ENCODE results near the gene HNRNPUL1. TPM values are rescaled to one million over a fixed set of nuclear protein-coding genes. Genes with fewer than 3 reads are reported as not detected.
A peak's percentile ranks its signal among the peaks of the same experiment; 100 is the strongest.

HNRNPUL1 gene
- total and polyA plus RNA-seq, 2 of the 8 experiments (the other 6 are each of a cell fraction or from before 2014, with no cell fraction given), result 99.5 to 264 TPM

DNA sequence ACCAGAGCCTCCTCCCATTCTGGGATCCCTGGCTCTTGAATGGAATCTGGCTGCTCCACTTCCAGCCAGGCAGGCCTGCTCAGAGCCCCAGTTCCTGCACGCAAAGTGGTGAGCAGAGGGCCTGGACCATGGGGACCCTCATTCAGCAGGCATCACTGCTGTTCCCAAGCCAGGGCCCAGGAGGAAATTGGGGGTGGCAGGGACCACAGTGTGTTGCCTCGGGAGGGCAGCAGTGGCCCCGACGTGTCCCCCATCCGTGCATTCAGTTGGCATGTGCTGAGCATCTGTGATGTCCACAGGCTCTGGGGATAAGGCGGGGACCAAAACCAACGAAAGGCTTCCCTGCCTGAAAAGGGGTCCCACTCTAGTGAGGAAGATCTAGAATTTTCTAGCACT, 57.0 kb downstream of the HNRNPUL1 start:
- no peak overlapping the region for H3K23ac ChIP-seq (ENCODE audit: insufficient read length)
- POLR2A ChIA-PET (ENCODE audit: partially characterized antibody), result interaction anchor here (0.8 to 12.6 kb wide), 4 partner anchors 13 to 57 kb away, joined by 4 to 137 read pairs (median 6); partner anchors contain the start of genes CCDC97 and HNRNPUL1
- 80% methylated on average over 7 of the region's 7 CpGs; no CpG with 5 or more reads in 1 of the 2 experiments for WGBS, 2 experiments (ENCODE audit: extremely low coverage in 1 of 2, insufficient coverage in 1 of 2, insufficient read length in 1 of 2, insufficient replicate concordance in 2 of 2, low coverage in 1 of 2, low lambda C conversion rate in 2 of 2, missing lambda C conversion rate in 1 of 2)
- H2BK15ac ChIP-seq (ENCODE audit: low read length), result no peak overlapping the region
- H3K4me3 ChIP-seq (ENCODE audit: extremely low read depth in 1 of 4, insufficient read depth in 2 of 4, low read depth in 3 of 4, low read length in 4 of 4), result no peak overlapping the region
- H3K18ac ChIP-seq (ENCODE audit: extremely low read depth, low read length), result no peak overlapping the region
- no peak overlapping the region for H3K56ac ChIP-seq (replicated peaks; ENCODE audit: insufficient read length, low read depth, low read length)
- H3K79me1 ChIP-seq (ENCODE audit: low read depth, low read length), result no peaks in the 10 kb centered on the region; the same call in 1 of the 2 replicates
- no peak overlapping the region for H3K9ac ChIP-seq (replicated peaks in 1 of 4; ENCODE audit: extremely low read depth in 1 of 4, low read depth in 3 of 4, low read length in 3 of 4)
- no peak overlapping the region for H2AFZ ChIP-seq (ENCODE audit: low read length)
- H4K20me1 ChIP-seq (replicated peaks in 1 of 2; ENCODE audit: control insufficient read depth in 1 of 2, insufficient read depth in 2 of 2, low read length in 2 of 2), result peaks cover 3 to 19% of the 10 kb centered on the region in 2 experiments
- 0 out of 2 replicates have a peak overlapping the region, but pooled peaks have one; percentile 9 for H2BK12ac ChIP-seq (ENCODE audit: low read depth, low read length)
- H3K23me2 ChIP-seq (ENCODE audit: low read depth, low read length), result peaks cover 13% of the 10 kb centered on the region
- H3K4me2 ChIP-seq (ENCODE audit: insufficient read depth in 1 of 2, low read depth in 2 of 2, low read length in 2 of 2), result no peak overlapping the region
- no peak overlapping the region for H4K5ac ChIP-seq (ENCODE audit: insufficient read length, low read depth, low read length)
- H4K91ac ChIP-seq (replicated peaks; ENCODE audit: insufficient read length, low read length), result no peak overlapping the region
- H3K14ac ChIP-seq (ENCODE audit: insufficient read length), result no peak overlapping the region
- CTCF ChIA-PET (ENCODE audit: partially characterized antibody), result interaction anchor here (0.7 to 2.5 kb wide), 14 partner anchors 8 to 238 kb away, joined by 3 to 15 read pairs (median 4); partner anchors contain the start of genes AXL and TGFB1
- FAIRE-seq (no peak), DNase-seq (ENCODE audit: low read depth in 1 of 2, low spot score in 2 of 2) (no peak)
- no peak overlapping the region for H2BK20ac ChIP-seq (ENCODE audit: low read length)
- H3K27me3 ChIP-seq (replicated peaks in 1 of 4; ENCODE audit: control insufficient read depth in 3 of 4, extremely low read depth in 1 of 4, insufficient read depth in 3 of 4, low read length in 3 of 4), result peaks cover 0 to 3% (median 0%) of the 10 kb centered on the region in 4 experiments; a peak in 2 of 7 replicates
- no peak overlapping the region; the same call in 1 of the 2 replicates for H4K8ac ChIP-seq (ENCODE audit: extremely low read depth, insufficient read depth, low read length)
- peak overlapping the region; percentile 40; the same call in 1 of the 2 replicates for H3K27ac ChIP-seq (ENCODE audit: low read depth, low read length)
- peaks cover 9 to 25% (median 12%) of the 10 kb centered on the region in 4 experiments for H3K4me1 ChIP-seq (replicated peaks in 1 of 4; ENCODE audit: control insufficient read depth in 3 of 4, insufficient read depth in 4 of 4, low read length in 3 of 4)
- no peak overlapping the region for H3K4ac ChIP-seq (replicated peaks; ENCODE audit: insufficient read length, low read depth, low read length)
- H3K36me3 ChIP-seq (ENCODE audit: control insufficient read depth in 2 of 4, insufficient read depth in 4 of 4, low read length in 3 of 4), result peaks cover 15 to 29% (median 20%) of the 10 kb centered on the region in 4 experiments; a peak in 7 of 8 replicates
- no peak overlapping the region for H2BK120ac ChIP-seq (replicated peaks; ENCODE audit: low read depth, low read length)
- H3K79me2 ChIP-seq (ENCODE audit: control insufficient read depth in 1 of 2, insufficient read depth in 2 of 2, low read length in 2 of 2), result no peaks in the 10 kb centered on the region
- peaks cover 0 to 3% of the 10 kb centered on the region in 2 experiments; a peak in 1 of 4 replicates for H3K9me3 ChIP-seq (ENCODE audit: insufficient read depth in 2 of 2, low read depth in 1 of 2, low read length in 1 of 2)
- no peak overlapping the region for H2AK5ac ChIP-seq (ENCODE audit: low read depth, low read length)
- H2BK5ac ChIP-seq (ENCODE audit: low read depth, low read length), result 0 out of 2 replicates have a peak overlapping the region, but pooled peaks have one; percentile 39
- no peak for TF ChIP-seq KDM4A (IDR thresholded peaks at IDR 0.05; ENCODE audit: low read depth, low read length, severe bottlenecking)
